ENCODE results near the gene FHOD1. TPM values are rescaled to one million over a fixed set of nuclear protein-coding genes. Genes with fewer than 3 reads are reported as not detected.

The FHOD1 gene
- total RNA-seq, 1 donor from 2014 or later, result 47.5 TPM

DNA sequence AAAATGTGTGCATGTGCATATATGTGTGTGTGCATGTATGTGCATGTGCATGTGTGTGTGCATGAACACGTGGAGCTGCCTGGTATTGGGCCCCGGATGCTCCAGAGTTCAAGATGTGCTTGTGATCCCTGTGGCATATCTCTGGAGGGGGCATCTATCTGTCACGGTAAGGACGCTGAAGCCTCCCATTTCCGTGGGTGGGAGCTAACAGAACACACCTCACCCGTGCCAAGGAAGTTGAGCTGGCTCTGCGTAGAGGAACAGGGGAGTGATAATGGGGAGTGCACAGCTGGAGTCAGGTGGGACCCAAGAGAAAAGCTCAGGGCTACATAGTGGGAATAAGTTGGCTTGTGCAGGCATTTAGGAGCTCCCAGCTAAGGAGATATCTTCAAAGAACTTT, 35.6 kb downstream of the FHOD1 start:
- DNase-seq (ENCODE audit: extremely low read depth, low read depth, low spot score), result no peak

DNA sequence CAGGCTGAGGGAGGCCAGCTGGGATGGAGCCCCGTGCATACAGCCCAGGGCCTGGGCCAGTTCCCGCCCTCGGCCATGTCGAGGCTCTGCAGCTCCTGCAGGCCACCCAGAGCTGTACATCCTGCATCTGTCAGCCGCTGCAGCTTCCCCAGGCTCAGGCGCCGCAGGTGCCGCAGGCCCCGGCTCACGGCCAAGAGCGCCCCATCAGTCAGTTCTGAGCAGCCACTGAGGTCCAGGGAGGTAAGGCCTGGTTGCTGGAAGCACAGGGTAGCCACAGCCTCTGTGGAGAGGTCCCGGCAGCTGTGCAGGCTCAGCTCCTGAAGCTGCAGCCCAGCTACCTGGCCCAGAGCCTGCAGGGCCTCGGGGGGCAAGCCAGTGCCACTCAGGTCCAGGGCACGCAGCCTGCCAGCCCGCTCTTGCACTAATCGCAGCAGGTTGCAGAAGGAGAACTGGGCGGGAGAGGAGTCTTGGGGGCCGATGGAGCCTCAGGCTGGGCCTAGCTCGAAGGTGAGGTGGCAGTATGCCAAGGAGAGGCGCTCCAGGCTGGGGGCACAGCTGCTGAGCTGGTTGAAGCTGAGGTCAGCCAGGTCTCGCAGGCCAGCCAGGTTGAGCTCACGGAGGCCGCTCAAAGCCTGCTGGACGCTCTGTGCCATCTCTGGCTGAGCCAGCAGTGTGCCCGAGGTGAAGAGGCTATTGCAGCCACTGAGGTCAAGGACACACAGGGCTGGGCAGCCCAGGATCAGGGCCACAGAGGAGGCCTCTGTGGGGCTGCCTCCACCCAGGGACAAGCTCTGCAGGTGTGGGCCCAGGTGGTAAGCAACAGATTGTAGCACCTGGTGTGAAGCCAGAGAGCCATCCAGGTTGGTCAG, 37.0 kb downstream of the FHOD1 start:
- no peak for DNase-seq (ENCODE audit: extremely low read depth, low read depth, low spot score)

DNA sequence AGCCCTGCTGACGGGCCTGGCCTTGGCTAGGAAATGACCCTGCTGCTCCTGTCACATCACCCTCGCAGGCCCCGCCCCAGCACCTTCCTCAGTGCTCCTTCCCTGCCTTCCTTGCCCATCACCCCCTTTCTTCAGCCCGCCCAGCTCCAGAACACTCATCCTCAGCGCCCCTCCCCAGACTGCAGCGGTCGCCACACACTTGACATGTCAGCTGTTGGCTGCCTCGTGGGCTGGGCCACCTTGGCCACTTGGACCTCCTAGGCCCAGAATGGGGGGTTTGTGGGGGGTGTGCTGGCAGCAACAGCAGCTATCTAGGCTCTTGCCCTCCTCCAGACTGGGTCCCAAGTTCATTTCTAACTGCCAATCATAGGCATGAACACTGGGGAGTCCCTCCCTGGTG, 37.7 kb downstream of the FHOD1 start:
- no peak for DNase-seq (ENCODE audit: extremely low read depth, low read depth, low spot score)

DNA sequence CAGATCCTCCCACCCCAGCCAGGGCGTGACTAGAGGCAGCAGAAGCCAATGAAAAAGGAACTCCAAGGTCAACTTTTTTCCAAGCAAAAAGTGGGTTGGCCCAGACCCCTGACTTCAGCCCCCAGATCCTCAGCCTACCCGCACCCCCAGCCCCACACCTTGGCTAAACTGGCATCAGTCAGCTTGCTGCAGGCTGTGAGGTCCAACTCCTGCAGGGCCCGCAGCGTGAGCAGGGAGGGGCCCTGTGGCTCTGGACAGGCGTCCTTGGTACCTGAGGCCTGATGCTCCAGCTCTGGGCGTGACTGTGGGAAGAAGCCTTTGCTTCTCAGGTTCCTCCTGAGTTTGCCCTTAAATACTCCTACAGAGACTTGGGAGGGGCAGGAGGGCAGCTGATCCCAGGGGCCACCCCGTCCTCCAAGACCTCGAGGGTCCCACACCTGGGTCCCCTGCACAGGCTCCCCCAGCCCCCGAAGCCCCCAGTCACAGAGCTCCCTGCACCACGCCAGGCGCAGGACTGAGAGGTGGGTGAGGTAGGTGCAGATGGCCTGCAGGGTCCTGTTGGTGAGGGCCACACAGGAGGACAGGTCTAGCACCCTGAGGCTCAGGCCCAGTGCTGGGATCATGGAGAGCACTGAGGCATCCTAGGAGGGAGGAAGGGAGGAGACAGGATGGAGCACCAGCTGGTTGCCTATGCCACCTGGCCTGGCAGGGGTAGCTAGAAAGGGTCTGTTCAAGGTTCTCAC, 39.0 kb downstream of the FHOD1 start:
- no peak for DNase-seq (ENCODE audit: extremely low read depth, low read depth, low spot score)

DNA sequence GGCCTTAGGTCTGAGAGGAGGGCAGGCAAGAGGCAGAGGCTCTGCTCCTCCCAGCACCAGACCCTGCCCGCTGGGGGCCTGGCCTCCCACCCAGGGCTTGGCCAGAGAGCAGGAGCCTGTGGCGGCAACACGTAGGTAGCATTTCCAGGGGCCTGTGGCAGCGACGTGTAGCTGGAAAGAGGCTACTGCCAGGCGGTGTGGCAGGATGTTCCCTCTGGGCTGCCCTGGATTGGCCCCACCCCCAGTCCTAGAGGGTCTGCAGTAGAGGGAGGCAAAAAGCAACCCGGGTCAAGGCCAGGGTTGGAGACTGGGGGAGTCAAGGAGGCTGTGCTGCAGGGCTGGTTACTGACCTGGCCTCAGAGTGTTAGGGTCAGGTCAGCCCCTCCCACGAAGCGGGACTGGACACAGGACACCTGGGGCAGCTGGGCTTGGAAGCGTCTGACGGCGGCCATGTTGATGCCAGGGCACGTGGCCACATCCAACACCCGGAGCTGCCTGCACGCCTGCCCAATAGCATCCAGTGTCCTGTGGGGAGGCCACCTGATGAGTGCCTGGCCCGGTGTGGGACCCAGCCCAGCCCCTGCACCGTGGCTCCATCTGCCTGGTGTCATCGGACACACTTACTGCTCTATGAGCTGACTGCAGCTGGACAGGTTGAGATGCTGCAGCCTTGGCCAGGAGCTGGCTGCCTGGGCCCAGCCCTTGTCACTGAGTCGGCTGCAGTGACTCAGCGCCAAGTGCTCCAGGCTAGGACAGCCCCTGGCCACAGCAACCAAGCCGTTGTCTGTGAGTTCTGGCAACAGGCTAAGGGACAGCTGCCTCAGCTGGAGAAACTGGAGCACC, 39.8 kb downstream of the FHOD1 start:
- DNase-seq (ENCODE audit: extremely low read depth, low read depth, low spot score), result no peak

DNA sequence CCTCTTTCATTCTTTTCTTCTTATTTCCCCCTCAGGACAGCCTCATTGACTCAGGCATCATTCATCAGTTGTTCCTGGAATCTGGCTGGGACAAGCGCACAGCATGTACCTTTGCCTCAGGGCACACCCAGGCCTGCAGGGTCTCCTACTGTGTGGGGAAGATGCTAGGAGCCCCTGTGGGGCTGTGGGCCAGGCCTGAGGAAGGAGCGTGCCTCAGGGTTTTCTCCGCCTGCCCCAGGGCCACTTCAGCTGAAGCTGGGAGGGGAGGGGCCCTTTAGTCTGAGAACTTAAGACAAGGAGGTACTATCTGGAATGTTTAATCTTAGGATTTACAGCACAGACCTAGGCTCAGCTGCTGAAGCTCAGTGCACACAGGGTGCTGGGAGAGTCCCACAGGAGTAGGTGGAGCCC, 40.4 kb downstream of the FHOD1 start:
- DNase-seq (ENCODE audit: extremely low read depth, low read depth, low spot score), result no peak

DNA sequence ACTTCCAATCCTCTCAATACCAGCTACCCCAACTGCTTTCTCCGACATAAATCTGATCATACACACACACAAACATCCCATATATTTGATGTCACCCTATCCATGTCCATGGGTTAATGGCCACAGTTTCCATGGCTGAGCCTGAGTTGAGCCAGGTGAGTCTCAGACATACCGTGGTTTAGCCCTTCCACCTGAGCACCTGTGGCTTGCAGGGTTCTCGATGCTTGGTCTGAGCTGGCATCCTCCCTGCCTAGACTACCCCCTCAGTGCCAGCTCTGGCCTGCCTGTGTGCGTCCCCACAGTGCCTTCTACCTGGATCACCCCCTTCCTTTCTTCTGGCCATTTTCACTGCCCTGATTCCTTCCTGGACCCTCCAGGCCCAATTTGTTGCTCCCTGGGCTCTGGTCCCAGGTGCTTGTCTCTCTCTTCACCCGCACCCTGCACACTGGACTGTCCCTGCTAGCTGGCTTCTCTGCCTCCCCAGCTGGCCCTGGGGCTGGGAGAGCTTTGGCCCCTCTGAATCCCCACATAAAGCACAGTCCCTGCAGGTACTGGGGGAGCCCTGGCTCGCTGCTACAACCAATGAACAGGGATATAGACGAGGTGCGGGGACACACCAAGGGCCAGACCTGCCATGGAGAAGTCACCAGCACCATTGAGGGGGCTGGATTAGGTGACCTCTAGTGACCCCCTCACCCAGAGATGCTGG, 41.0 kb downstream of the FHOD1 start:
- DNase-seq (ENCODE audit: extremely low read depth, low read depth, low spot score), result no peak

DNA sequence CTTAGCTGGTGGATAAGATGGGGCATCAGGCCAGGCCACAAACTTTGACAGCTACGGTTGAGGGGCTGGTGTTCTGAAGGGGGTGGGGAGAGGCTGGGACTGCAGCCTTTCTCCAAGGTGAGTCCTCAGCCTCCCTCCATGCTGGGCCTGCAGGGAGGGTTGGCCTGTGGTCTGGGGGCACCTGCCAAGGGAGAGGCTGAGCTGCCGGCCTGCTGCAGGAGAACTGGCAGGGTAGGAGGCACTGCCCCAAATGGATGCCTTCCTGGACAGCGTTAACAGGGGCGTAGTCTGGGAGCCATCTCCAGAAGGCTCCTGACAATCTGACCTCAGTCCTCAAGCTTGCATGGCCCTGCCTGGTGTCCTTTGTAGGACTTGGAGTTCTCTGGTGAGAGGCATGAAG, 43.2 kb downstream of the FHOD1 start:
- DNase-seq (ENCODE audit: extremely low read depth, low read depth, low spot score), result no peak

DNA sequence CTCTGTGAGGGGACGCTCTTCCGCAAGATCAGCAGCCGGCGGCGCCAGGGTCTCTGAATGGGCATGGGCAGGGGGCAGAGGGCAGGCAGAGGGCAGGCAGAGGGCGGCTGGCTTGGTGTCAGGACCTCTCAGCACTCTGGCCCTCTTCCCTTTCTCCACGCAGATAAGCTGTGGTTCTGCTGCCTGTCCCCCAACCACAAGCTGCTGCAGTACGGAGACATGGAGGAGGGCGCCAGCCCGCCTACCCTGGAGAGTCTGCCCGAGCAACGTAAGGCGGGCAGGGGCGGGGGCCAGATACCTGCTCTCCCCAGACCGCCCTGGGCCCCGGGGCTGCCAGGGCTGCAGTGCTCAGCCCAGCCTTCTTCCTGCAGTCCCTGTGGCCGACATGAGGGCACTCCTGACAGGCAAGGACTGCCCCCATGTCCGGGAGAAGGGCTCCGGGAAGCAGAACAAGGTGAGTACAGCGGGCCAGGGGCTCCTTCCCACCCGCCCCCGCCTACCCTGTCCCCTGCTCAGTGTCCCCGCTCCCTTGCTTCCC, 44.3 kb downstream of the FHOD1 start:
- DNase-seq (ENCODE audit: extremely low read depth, low read depth, low spot score), result no peak

DNA sequence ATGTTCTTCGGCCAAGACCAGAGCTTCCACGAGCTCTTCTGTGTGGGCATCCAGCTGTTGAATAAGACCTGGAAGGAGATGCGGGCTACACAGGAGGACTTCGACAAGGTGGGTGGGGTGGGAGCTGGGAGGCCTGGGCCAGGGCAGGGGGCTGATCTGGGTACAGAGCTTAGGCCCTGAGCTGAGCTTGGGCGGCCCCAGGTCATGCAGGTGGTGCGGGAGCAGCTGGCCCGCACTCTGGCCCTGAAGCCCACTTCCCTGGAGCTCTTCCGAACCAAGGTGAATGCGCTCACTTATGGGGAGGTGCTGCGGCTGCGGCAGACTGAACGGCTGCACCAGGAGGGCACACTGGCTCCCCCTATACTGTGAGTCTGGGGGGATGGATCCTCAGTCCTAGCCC, 44.9 kb downstream of the FHOD1 start:
- no peak for DNase-seq (ENCODE audit: extremely low read depth, low read depth, low spot score)

DNA sequence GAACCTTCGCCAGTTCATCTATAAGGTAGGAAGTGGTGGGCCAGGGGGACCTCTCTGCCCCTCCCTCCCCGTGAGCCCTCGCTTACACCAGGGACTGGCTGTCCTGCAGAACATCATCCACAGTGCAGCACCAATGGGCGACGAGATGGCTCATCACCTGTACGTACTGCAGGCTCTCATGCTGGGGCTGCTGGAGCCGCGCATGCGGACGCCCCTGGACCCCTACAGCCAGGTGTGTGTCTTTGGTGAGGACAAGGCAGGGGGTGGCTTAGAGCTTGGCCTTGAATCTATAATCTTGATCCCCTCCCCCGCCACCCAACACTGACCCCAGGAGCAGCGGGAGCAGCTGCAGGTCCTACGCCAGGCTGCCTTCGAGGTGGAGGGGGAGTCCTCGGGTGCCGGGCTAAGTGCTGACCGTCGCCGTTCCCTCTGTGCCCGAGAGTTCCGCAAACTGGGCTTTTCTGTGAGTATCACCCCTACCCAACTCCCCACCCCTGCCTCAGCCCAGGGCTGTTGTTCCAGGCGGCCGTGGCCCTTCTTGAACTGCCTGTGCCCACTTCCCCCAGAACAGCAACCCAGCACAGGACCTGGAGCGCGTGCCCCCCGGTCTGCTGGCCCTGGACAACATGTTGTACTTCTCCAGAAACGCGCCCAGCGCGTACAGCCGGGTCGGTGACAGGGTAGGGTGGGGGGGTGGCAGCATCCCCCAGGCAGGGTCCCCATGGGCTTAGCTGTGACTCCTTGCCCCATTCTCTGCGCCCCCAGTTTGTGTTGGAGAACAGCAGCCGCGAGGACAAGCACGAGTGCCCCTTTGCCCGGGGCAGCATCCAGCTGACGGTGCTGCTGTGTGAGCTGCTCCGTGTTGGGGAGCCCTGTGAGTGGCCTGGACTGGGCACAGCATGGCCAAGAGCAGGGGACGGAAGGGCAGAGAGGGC, 45.6 kb downstream of the FHOD1 start:
- no peak for DNase-seq (ENCODE audit: extremely low read depth, low read depth, low spot score)

DNA sequence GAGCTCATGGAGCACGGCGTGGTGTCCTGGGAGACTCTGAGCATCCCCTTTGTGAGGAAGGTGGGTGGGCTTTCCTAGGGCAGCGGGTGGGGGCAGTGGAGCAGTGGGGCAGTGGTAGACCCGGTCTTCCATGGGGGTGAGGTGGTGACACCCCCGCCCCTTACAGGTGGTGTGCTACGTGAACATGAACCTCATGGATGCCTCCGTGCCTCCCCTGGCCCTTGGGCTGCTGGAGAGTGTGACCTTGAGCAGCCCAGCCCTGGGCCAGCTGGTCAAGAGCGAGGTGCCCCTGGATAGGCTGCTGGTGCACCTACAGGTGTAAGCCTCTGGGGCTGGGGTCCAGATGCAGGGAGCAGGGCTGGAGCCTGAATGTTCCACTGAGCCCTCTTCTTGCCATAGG, 46.8 kb downstream of the FHOD1 start:
- DNase-seq (ENCODE audit: extremely low read depth, low read depth, low spot score), result no peak

DNA sequence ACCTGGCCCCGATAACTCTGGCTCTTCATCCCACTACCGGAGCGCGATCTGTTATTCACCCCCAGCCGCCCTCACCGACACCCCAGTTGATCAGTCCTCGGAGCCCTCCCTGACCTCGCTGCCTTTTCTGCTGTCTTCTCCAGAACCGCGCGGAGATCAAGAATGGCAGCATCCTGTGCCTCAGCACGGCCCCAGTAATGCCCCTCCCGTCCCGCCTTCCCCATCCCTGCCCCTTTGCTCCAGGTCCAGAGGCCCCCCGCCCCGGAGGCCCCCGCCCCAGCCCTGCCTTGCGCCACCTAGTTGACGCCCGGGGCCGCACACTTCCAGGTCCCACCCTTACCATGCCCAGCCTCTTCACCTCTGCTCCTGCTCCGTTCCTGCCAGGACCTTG, 47.5 kb downstream of the FHOD1 start:
- no peak for DNase-seq (ENCODE audit: extremely low read depth, low read depth, low spot score)

DNA sequence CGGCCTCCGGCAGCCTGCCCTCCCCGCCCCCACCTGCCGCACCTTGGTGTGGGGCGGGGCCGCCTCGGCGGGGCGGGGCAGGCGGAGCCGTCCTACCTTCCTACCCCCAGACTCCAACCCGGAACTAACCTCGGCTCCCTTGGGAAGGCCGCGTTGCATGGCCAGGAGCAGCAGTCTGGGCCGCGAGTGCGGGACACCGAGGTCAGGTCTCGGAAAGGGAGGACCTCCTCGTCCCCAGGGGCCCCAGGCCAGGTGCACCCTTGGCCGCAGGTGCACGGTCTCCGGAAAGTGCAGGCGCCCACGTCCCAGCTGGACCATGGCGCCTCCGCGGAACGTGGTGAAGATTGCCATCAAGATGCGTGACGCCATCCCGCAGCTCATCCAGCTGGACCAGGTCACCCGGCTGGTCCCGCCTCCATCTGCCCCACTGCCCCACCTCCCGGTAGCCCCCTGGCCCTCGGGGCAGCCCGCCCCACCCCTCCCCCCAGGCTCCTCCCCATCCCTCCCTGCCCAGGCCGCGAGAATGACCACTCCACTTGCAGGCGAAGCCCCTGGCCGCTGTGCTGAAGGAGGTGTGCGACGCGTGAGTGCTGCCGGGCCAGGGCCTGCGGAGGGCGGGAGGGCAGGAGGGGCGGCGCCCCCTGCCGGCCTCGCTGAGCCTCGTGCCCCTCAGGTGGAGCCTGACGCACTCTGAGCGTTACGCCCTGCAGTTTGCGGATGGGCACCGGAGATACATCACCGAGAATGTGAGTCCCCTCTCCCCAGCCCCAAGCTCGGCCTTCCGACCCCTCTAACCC, 48.1 kb downstream of the FHOD1 start, which contains the start of gene ELMO3:
Gene ELMO3, plus strand, starts transcription at position 121 of the 797 bp plus-strand sequence. Its CDS starts 196 bp downstream, at position 317.
- no peak for DNase-seq (ENCODE audit: extremely low read depth, low read depth, low spot score)

DNA sequence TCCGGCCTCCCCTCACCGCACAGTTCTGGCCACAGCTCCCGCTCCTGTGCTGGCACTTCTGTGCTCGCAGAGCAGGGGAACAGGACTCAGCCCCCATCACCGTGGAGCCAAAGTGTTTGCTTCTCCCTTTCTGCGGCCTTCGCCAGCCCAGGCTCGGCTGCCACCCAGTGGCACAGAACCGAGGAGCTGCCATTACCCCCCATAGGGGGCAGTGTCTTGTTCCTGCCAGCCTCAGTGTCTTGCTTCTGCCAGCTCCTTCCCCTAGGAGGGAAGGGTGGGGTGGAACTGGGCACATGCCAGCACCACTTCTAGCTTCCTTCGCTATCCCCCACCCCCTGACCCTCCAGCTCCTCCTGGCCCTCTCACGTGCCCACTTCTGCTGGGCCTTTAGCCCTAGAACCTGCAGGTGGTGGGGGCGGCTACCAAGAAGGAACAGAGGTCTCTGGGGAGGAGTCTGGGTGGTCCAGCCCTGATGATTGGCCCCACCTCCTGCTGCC, 49.0 kb downstream of the FHOD1 start:
- no peak for DNase-seq (ENCODE audit: extremely low read depth, low read depth, low spot score)

DNA sequence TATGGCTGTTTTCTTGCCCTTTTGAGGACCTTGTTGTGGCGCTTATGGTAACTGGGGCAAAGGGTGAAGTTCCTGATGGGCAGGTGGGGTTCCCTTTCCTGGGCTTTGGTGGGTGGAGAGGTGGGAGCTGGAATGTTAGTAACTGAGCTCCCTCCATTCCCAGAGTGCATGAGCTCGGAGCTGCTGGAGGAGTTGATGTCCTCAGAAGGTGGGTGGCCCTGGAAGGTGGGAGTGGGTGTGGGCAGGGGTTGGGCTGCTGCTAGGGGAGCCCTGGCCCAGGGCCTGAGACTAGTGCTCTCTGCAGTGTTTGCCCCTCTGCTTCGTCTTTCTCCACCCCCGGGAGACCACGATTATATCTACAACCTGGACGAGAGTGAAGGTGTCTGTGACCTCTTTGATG, 49.6 kb downstream of the FHOD1 start:
- no peak for DNase-seq (ENCODE audit: extremely low read depth, low read depth, low spot score)

DNA sequence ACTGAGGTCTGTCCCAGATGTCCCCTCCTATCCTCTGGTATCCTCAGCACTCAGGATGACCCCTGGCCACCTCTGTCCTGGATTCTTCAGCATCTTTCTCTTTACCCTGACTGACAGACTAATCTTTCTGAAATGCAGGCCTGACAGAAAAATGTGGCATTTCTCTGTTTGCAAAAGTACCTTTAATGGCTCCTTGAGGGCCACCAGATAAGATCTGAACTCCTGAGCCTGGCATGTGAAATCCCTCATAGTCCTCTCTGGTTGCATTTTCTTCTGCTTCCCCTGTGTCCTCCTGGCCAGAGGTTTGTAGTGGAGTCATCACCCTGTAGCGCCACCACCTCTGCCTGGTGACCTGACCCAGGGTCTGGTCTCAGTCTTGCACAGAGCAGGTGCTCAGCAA, 50.4 kb downstream of the FHOD1 start:
- no peak for DNase-seq (ENCODE audit: extremely low read depth, low read depth, low spot score)

DNA sequence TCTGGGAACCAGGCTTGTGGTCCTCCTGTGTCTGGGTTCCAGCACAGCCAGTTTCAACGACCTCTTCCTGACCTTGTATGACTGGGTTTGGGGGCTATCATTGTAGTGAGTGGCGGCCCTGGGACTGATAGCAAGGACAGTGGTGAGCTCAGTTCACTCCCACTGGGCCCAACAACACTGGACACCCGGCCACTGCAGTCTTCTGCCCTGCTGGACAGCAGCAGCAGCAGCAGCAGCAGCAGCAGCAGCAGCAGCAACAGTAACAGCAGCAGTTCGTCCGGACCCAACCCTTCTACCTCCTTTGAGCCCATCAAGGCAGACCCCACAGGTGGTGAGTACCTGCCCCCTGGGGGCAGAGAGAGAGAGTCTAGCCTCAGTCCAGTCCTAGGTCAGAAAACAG, 51.6 kb downstream of the FHOD1 start:
- no peak for DNase-seq (ENCODE audit: extremely low read depth, low read depth, low spot score)
